Smooth muscle cell (in vitro differentiated cells): Measurements from ENCODE around the gene WNT16. TPM values are rescaled to one million over a fixed set of nuclear protein-coding genes. Genes with fewer than 3 reads are reported as not detected.

Experiments
- DNase-seq: peaks from one replicate; lab custom pipeline; 2025; ENCODE audit not compliant: unreplicated experiment; lab: John Stamatoyannopoulos, UW
- H2AFZ ChIP-seq: fragments of 200-600 bp; sonication (generic); 2 replicates; pipeline ENCODE4 v1.6.0; 2016; ENCODE audit warnings: antibody characterized with exemption, low read depth, mild to moderate bottlenecking
- H3F3A ChIP-seq: fragments of 200-600 bp; sonication (generic); 2 replicates; pipeline ENCODE4 v1.6.0; 2017; ENCODE audit warnings: antibody characterized with exemption, low read depth
- H3K27ac ChIP-seq: fragments of 200-600 bp; sonication (generic); 2 replicates; pipeline ENCODE4 v1.5.1; 2016; ENCODE audit warnings: low read depth, mild to moderate bottlenecking
- H3K27me3 ChIP-seq: fragments of 200-600 bp; sonication (generic); 2 replicates; pipeline ENCODE4 v1.6.1; 2016; ENCODE audit warnings: low read depth, mild to moderate bottlenecking
- H3K36me3 ChIP-seq: fragments of 200-600 bp; sonication (generic); 2 replicates; pipeline ENCODE4 v1.5.1; 2016; ENCODE audit warnings: low read depth
- H3K4me1 ChIP-seq: fragments of 200-600 bp; sonication (generic); 2 replicates; pipeline ENCODE4 v1.5.1; 2016; ENCODE audit warnings: low read depth
- H3K4me2 ChIP-seq: fragments of 200-600 bp; sonication (generic); 2 replicates; pipeline ENCODE4 v1.6.0; 2016; ENCODE audit warnings: mild to moderate bottlenecking
- H3K4me3 ChIP-seq: fragments of 200-600 bp; sonication (generic); 2 replicates; pipeline ENCODE4 v1.5.1; 2016; ENCODE audit warnings: mild to moderate bottlenecking
- H3K79me2 ChIP-seq: fragments of 200-600 bp; sonication (generic); 2 replicates; pipeline ENCODE4 v1.6.0; 2016; ENCODE audit warnings: low read depth, mild to moderate bottlenecking
- H3K9ac ChIP-seq: fragments of 200-600 bp; sonication (generic); 2 replicates; pipeline ENCODE4 v1.6.0; 2016; ENCODE audit warnings: low read depth
- H3K9me3 ChIP-seq: fragments of 200-600 bp; sonication (generic); replicated peaks from 2 replicates; pipeline ENCODE4 v1.5.1; 2016; ENCODE audit warnings: low read depth
- H4K20me1 ChIP-seq: fragments of 200-600 bp; sonication (generic); 2 replicates; pipeline ENCODE4 v1.6.0; 2016; ENCODE audit warnings: low read depth
- WGBS: methylation state at CpG from one replicate; pipeline ENCODE4 v1.1.7; 2016; ENCODE audit warnings: low lambda C conversion rate; 5-methylcytosine and 5-hydroxymethylcytosine counted together
- polyA plus RNA-seq: library from polyadenylated mRNA; unstranded; fragments of >200 nt; fragmentation: Nextera tagmentation; extraction: Ambion mirVana; gene quantifications from 2 replicates; pipeline ENCODE4 v1.2.1, GENCODE V29; 2016
- total RNA-seq: library from RNA; depleted of rRNA; stranded (reverse); fragments of >200 nt; gene quantifications from 2 replicates; pipeline ENCODE4 v1.2.3, GENCODE V29; 2014
- TF ChIP-seq, protein P1 (sequence below): fragments of 200-600 bp; sonication (generic); IDR thresholded peaks from 2 replicates; pipeline ENCODE4 v1.5.1; 2017; ENCODE audit warnings: borderline replicate concordance, mild to moderate bottlenecking, antibody characterized with exemption; ENCODE audit not compliant: insufficient read depth, poor library complexity, severe bottlenecking

Gene WNT16
- total and polyA plus RNA-seq, 2 experiments from 2014 or later, result 0.08 TPM; not detected in 1

DNA sequence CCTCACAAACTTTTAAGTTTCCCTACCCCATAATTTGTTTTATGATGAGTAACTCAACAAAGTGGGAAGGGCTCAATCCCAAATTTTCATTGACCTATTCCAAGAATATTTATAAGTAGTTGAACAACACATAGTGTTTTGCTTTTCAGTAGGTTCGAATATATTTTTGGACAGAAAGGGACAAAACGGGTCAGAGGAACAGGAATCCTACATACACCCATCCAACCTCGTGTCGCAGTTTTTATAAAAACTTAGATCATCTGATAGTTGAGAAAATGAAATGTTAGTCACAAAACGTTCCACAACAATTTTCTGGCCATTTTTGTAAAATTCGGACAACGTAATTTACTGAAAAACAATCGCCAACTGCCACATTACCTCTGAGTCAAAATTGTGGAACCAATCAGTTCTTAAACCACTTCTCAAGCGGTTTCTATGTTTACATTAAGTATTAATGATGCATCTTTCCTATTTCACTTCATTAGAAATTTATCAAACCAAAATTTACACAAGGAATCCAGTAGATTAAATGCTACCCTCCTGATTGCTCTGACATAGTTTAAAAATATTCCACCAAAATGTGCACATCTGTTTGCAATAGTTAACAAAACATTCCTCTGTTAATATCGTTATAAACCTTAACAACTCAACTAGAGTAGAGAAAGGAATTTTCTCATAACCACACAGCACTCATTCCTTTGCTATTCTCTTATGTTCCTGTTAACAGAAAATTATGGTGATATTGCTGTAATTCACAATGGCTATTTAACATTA is 6.3 kb downstream of the WNT16 start:
- H3K27ac ChIP-seq, result no peak overlapping the region
- no peak overlapping the region for H3K4me2 ChIP-seq
- no peak overlapping the region for H2AFZ ChIP-seq
- H3K9ac ChIP-seq, result no peak overlapping the region
- DNase-seq, result no peak
- TF ChIP-seq, protein P1, sequence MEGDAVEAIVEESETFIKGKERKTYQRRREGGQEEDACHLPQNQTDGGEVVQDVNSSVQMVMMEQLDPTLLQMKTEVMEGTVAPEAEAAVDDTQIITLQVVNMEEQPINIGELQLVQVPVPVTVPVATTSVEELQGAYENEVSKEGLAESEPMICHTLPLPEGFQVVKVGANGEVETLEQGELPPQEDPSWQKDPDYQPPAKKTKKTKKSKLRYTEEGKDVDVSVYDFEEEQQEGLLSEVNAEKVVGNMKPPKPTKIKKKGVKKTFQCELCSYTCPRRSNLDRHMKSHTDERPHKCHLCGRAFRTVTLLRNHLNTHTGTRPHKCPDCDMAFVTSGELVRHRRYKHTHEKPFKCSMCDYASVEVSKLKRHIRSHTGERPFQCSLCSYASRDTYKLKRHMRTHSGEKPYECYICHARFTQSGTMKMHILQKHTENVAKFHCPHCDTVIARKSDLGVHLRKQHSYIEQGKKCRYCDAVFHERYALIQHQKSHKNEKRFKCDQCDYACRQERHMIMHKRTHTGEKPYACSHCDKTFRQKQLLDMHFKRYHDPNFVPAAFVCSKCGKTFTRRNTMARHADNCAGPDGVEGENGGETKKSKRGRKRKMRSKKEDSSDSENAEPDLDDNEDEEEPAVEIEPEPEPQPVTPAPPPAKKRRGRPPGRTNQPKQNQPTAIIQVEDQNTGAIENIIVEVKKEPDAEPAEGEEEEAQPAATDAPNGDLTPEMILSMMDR, result no peak
- H3K36me3 ChIP-seq, result no peaks in the 10 kb centered on the region
- WGBS, result 81% methylated on average over 10 of the region's 10 CpGs
- no peaks in the 10 kb centered on the region for H3K79me2 ChIP-seq
- no peak overlapping the region for H3K4me3 ChIP-seq
- H3K9me3 ChIP-seq, result no peaks in the 10 kb centered on the region
- no peaks in the 10 kb centered on the region for H3F3A ChIP-seq
- no peaks in the 10 kb centered on the region for H4K20me1 ChIP-seq
- H3K27me3 ChIP-seq, result peaks cover 44% of the 10 kb centered on the region
- peaks cover 5% of the 10 kb centered on the region for H3K4me1 ChIP-seq

DNA sequence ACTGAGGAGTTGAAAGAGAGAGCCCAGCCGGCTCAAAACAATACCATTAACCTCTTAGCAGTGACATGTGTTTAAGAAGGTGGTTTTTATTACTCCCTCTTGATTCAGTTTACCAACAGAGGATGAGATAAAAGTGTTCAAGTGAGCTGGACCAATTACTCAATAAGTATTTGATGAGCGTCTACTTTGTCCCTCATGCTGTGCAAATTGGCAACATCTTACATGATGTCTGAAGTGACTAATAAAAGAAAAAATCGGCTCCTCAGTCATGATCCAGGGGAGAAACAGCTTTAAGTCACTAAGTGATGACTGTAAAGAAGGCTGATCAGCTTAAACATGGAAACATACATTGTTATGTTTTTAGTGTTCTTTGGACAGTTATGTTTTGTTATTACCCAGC is 7.8 kb downstream of the WNT16 start:
- Histone ChIP-seq H3K79me2 (no peaks in the 10 kb centered on the region), H3K4me1 (no peaks in the 10 kb centered on the region), H3K36me3 (no peaks in the 10 kb centered on the region), H4K20me1 (no peaks in the 10 kb centered on the region), H3K4me3 (no peak overlapping the region), H3K27me3 (peaks cover 29% of the 10 kb centered on the region), H3K9me3 (no peaks in the 10 kb centered on the region), H3K9ac (no peak overlapping the region), H3K4me2 (no peak overlapping the region), H2AFZ (no peak overlapping the region), H3K27ac (no peak overlapping the region), H3F3A (no peaks in the 10 kb centered on the region)
- TF ChIP-seq, protein P1, result no peak
- WGBS, result 76% methylated on average over 3 of the region's 3 CpGs
- DNase-seq, result no peak

DNA sequence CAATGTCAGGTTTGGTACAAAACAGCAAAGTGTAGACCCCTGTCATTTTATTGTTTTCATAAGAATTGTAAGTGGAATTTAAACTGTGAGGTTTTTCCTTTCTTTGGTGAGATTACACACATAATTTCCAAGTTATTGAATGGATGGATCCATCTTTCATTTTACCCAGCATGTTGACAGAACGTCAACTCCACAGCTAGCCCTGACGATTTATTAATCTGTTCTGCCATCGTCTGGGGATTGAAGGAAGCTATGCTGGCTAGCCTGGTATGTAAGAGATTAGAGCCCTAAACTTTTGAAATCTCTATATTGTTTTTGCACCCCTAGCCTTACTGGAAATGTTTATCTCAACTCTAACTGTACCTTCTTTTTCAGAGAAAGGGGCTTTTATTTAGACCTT is 8.6 kb downstream of the WNT16 start:
- H3K27ac ChIP-seq, result no peak overlapping the region
- TF ChIP-seq, protein P1, result no peak
- H3K9me3 ChIP-seq, result no peaks in the 10 kb centered on the region
- H3K4me2 ChIP-seq, result no peak overlapping the region
- H3K4me1 ChIP-seq, result no peaks in the 10 kb centered on the region
- no peak overlapping the region for H3K9ac ChIP-seq
- WGBS, result 32% methylated on average over 3 of the region's 3 CpGs
- no peaks in the 10 kb centered on the region for H3K36me3 ChIP-seq
- no peaks in the 10 kb centered on the region for H3F3A ChIP-seq
- H3K79me2 ChIP-seq, result no peaks in the 10 kb centered on the region
- no peak overlapping the region for H3K4me3 ChIP-seq
- H2AFZ ChIP-seq, result no peak overlapping the region
- DNase-seq, result no peak
- no peaks in the 10 kb centered on the region for H4K20me1 ChIP-seq
- H3K27me3 ChIP-seq, result peaks cover 20% of the 10 kb centered on the region

DNA sequence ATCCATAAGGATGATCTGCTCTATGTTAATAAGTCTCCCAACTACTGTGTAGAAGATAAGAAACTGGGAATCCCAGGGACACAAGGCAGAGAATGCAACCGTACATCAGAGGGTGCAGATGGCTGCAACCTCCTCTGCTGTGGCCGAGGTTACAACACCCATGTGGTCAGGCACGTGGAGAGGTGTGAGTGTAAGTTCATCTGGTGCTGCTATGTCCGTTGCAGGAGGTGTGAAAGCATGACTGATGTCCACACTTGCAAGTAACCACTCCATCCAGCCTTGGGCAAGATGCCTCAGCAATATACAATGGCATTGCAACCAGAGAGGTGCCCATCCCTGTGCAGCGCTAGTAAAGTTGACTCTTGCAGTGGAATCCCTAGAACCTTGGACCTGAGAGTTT is 10.3 kb downstream of the WNT16 start:
- Histone ChIP-seq H3K79me2 (no peaks in the 10 kb centered on the region), H3K4me1 (no peaks in the 10 kb centered on the region), H3K9ac (no peak overlapping the region), H3K27me3 (peaks cover 7% of the 10 kb centered on the region), H4K20me1 (no peaks in the 10 kb centered on the region), H3K36me3 (no peaks in the 10 kb centered on the region), H3K27ac (no peak overlapping the region), H3K4me3 (no peak overlapping the region), H3K9me3 (no peaks in the 10 kb centered on the region), H3F3A (no peaks in the 10 kb centered on the region), H2AFZ (no peak overlapping the region), H3K4me2 (no peak overlapping the region)
- no peak for DNase-seq
- TF ChIP-seq, protein P1, result no peak
- 83% methylated on average over 5 of the region's 5 CpGs for WGBS
